Stimulated activated CD8-positive, alpha-beta memory T cell treated with anti-CD3 and anti-CD28 coated beads, Interleukin-7, amount 100 ng/mL, for 48 hours (primary cell): ENCODE results near the gene BOD1.
A peak's percentile ranks its signal among the peaks of the same experiment; 100 is the strongest.

Experiments
- DNase-seq, 2 donors: peaks; one replicate each; pipeline ENCODE4 v3.0.0-alpha.2; 2020; ENCODE audit warnings: low read depth in 1 of 2; ENCODE audit errors: extremely low read depth in 1 of 2

The BOD1 gene

DNA sequence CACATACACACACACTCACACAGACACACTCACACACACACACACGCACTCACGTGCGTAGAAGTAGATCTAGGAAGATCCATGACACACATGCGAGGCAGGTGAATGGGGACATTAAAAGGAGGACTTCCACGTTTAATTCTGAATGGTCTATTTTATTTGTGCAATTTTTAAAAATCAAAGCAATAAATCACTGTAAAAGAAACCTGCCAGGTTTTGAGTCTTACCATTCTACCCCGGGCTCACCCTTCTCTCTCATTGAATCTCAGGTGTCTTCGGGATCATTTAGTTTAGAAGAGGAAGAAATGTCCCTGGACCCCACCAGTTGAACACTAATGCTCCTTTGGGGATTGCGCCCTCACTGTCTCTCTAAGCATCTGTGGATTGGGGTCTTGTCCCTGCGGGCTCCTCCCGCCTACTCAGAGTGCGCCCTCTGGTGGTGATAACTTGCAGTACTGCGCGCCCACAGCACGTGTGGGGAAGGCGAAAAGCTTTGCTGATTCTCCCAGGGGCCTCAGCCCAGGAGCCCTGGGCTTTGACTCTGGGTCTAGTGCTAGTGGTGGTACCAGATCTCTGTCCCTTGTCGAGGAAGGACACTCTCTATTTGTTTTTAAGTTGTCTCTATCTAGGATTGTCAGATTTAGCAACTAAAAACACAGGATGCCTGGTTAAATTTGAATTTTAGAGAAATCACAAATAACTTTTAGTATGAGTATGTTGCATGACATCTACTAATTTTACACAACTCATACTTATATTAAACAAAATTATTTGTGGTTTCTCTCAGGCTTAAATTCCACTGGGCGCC is 34.8 kb downstream of the BOD1 start:
- peak in 1 of 2 donors; percentile 17 for DNase-seq

DNA sequence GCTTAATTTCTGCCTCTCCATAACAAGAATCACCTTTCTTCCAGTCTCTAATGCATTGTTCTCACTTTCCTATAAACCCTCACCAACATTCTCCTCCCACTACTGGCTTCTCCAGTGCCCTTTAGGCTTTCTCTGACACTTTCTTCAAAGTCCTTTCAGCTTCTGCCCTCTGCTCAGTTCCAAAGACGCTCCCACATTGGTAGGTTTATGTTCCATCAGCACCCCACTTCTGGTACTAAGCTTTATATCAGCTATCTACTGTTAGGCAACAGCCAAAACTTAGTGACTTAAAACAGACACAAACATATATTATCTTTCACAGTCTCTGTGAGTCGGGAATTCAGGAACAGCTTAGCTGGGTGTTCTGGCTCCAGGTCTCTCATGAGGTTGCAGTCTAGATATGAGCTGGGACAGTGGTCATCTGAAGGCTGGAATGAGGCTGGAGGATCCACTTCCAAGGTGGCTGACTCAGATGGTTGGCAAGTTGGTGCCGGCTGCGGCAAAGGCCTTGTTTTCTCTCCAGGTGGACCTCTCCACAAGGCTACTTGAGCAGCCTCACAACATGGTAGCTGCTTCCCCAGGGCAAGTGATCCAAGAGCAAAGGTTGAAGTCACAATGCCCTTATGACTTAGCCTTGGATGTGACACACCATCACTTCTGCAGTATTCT is 37.4 kb downstream of the BOD1 start:
- no peak for DNase-seq

DNA sequence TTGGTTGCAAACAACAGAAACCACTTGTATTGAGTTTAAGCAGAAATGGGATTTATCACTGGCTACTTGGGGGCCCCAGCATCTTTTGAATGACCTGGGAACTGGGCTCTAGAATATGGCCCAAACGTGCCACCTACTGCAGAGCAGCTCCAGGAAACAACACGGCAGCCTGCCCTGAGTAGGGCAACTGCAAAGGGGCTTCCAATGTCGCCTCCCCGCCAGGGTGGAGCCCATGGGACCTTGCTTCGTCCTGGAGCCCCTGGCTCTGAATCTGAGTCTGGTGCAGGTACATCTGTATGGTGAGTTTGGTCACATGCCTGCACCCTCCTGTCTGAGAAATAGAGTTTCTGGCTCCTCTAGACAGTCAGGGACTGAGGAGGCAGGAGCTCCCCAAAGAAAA is 38.6 kb downstream of the BOD1 start:
- no peak for DNase-seq

DNA sequence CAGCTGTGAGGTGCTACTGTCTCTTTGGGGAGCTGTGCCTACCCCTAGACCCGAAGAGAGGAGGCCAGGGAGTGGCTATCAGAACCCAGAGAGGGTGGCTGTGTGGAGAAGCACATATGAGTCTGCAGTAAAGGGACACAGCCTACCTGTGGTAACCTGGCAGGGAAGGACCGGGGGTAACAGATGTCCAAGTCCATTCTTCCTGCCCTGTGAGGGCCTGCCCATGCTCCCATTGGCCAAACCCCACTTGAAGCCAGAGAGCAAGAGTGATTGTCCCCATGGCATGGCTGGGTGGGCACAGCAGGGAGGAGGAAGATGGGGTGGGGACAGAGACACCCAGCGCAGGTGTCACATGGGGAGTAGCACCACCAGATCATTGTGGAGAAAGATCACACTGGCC is 39.3 kb downstream of the BOD1 start:
- no peak for DNase-seq

DNA sequence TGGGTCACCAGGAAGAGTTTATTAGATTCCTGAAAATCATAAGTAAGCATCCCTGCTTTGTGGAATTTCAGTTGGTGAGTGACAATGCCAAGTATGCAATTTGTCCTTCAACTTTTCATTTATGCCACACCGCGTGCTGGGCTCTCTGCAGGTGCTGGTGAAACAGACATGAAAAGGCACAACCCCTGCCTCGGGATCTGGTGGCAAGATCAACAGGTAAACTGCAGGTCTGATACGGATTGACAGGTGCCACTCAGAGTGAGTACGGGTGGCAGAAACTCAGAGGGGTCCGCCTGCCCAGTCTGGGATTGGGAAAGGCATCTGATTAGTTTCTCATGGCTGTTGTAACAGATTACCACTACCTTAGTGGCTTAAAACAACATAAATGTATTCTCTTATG is 40.5 kb downstream of the BOD1 start:
- DNase-seq, result no peak

DNA sequence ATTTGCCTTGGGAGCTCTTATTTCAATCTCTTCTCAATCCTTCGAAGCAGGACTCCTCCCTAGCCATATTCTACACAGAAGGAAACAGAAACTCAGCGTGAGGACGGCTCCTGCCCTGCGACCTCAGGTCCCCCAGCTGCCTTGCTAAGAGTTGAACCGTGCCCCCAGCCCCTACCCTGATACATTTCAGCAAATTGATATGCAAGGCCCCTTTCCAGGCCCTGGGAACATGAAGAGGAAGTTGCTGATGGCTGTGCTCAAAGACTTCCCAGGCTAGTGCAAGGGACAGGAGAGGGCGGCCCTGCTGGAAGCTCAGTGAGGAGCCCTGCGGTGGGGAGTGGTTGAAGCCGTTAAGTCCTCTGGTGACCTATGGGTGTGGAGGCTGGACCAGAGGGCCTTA is 41.5 kb downstream of the BOD1 start:
- no peak for DNase-seq

DNA sequence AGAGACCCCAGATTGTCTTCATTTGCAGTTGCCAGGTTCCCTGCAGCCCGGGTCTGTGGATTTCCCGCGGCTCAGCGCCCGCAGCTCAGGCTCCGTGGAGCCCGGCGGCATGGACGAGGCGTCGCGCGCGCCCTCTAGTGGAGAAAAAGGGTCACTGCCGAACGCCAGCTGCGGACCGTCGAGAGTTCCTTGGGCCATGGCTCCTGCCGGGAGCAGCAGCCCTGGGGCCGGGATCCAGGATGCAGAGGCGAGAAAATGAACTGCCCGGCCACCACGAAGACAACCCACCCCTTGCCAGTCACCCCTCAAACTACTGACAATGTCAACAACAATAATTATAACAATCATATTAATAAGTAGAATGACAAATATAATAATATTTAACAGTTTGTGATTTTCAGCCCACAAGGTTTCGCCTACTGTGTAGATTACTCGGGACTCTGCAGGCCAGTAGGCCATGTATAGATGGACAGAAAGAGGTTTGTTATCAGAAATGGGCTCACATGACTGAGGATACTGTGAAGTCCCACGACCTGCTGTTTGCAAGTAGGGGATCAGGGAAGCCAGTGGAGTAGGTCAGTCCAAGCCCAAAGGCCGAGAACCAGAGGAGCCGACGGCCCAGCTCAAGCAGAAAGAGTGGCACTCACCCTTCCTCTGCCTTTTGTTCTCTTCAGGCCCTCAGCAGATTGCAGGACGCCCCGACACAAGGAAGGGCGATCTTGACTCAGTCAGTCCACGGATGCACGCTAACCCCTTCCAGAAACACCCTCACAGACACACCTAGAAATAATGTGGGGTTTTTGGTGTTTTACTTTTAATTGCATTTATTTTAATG is 43.1 kb downstream of the BOD1 start:
- DNase-seq, result peak in 1 of 2 donors; percentile 14

DNA sequence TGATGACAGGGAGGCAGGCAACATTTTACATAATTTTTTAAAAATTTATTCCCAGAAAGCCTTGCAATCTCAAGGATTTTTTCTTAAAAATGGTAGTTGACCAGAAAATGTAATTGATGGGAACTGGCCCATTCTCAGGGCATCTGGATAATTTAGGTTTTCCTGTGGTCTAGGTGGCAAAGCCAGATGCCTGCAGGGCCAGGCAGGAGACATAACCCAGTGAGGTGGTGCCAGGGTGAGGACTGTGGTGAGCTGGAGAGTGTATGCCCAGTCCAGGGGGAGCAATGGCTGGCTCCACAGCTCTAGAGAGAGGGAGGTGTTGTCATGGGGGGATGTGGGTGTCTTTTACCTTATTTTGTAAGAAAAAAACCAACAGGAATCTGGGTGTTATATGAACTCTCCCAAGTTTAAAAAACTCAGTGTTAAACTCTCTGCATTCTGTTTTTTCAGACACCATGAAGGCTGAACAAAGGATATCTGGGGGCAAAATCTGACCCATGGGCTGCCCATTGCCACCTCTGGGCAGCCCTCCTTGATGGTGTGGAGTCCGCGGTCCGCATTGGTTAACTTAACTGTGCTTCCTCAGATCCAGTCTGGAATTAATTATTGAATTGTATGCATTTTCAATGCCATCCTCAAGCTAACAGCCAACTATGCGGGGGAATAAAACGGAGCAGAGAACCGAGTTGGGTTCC is 43.9 kb downstream of the BOD1 start:
- DNase-seq, result no peak

DNA sequence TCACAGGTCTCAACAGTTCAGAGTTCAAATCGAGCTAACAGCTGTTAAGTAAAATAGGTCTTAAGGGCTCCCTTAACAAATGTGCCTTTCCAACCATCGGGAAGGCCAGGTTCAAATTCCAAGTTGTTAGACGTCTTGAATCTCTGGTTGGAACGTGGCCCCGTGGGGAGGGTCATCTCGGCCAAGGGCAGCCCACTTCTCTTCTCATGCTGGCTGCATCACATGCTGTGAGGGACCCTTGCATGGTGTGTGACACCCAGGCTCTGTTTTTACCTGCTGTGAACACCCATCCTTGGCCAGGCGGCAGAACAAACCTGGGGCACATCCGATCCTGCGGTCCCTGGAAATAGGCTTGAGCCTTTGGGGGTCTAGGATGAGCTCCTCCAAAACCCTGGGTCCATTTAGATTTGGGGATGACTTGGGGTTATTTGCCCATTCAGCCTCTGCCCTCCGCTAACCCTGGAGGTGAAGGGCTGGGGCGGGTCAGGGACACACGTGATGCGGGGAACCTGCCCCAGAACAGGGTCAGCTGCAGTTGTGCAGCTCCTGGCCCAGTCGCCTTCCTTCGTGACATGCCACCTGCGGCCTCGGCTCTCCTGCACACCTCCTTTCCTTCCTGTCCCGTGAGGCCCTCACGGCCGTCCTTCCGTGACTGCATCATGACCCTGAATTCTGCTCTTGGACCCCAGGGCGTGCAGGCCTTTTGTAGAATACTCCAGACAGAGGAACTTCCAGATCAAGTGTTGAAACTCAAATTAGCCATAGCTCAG is 45.9 kb downstream of the BOD1 start:
- DNase-seq, result no peak

DNA sequence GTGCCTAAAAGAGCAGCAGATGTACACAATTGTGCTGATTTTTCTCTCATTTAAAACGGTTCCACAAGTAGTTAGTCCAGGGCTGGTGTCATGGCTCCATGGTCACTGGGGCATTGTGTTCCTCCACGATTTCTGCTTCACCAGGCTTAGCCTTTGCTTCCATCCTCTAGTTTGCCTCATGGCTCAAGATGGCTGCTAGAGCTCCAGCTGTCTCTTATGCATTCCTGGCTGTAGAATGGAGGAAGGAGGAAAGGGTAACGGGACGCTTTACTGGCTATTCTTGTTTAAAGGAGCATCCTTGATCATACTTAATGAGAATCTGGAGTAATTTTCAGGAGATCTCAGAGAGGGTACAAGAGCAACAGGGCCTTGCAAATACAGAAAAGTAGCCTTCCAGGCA is 47.7 kb downstream of the BOD1 start:
- DNase-seq, result no peak

DNA sequence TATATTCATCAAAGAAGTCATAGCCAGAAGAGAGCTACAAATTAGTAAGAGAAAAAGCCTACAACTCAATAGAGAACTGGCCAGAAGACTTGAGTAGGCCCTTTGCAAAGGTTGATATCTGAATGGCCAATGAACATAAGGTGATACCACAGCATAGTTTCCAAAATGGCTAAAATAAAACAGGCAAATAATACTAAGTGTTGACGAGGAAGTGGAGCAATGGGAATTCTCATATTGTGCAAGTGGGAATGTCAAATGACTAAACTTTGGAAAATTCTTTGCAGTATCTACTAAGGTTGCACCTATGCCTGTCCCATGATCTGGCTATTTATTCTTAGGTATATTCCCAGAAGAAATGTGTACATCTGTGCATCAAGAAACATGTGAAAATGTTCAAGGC is 48.3 kb downstream of the BOD1 start:
- DNase-seq, result no peak

DNA sequence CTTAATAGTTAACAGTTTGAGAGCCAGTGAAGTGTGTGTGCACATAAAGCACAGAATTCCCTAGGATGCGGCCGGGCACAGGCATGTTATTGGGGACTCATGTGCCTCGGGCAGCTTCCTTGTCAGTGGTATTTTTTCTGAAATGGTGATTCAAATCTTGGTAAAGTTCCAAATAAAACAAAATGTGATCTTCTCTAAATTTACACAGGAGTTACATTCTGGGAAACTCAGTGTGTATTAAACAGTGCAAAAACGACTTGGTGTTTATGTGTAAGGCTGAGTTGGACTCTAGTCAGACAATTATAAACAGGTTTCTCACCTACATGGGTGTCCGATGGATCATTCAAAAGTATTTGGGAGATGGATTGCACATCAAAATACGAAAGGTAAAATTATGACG is 48.9 kb downstream of the BOD1 start:
- DNase-seq, result no peak

DNA sequence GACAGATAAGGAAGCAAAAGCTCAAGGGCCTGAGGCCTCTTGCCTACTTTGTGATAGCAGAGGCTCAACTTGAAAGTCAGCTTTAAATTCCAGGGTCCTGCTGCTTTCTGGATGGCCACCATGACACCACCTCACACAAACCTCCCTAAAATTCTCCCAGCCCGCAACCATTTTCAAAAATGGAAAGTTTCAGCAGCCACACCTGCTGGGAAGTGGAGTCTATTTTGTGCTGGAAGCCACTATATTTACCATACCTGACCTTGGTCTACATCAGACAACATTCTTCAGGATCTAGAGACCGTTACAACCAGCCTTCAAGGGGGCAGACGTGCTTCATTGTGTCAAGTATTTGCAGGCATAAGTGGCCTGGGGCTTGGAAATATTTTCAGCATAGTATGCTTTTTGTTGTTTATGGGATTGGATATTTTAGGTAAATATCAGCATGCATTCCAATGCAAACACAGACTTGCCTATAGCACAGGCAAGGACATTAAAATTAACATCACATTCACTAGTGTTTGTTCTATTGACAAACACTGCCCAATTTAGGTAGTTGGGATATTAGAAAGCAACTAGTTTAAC is 50.9 kb downstream of the BOD1 start:
- DNase-seq, result no peak

DNA sequence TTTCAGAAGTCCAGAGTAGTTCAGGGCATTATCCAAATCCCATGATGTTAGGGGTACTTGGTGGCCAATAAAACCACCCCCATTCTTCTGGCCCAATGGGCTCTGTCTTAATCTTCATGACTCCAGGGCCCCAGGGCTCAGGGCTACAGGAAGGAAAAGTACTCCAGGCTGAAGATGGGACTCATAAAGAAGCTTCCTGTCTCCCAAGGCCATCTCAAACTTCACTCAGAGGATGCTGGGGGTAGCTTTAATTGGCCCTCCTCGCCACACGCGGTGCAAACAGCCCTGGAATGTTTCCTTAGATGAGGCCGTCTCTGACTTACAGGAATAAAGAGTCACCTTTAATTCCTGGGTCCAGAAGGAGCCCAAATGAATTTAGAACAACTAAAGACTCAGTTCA is 52.3 kb downstream of the BOD1 start:
- no peak for DNase-seq

DNA sequence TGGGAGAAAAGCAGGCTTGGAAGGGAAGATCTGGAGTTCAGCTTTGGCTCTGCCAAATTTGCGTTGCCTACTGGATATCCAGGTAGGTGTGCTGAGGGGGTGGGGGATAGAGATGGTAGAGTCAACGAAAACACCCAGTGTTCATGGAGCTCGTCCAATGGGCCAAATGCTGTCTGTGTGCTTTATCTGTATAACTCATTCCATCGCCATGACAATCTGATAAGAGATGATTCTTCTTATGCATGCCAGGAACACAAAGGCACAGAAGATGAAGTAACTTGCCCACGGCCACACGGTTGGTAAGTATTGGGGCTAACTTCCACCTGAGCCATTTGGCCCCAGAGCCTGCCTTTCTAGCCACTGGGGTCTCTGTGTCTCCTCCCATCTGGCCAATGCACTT is 53.2 kb downstream of the BOD1 start:
- DNase-seq, result no peak

DNA sequence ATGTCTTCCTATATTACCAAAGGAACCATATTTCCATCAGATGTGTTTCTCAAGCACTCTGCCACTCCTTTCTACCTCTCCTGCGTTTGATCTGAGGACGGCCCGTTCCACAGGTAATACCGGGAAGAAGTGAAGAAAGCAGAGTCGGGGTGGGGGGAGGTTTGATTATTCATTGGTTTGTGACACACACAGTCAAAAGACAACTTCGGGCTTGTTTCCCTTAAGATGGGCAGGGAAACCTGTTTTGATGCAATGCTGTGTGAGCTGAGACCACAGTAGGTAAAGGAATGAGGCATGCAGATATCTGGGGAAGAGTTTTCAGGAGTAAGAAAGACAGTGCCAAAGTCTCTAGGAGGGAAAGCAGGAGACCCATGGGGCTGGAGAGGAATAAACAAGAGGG is 54.0 kb downstream of the BOD1 start:
- DNase-seq, result no peak
